ENCODE data around the gene RGSL1. TPM values are rescaled to one million over a fixed set of nuclear protein-coding genes. Genes with fewer than 3 reads are reported as not detected.

Gene RGSL1
- total RNA-seq, 1 donor, result not detected

GRCh38 chr1:182533896-182534295, 84.0 kb downstream of the RGSL1 start:
- Histone ChIP-seq H3K36me3 (ENCODE audit: insufficient read depth, low read length) (no peaks in the 10 kb centered on the region), H2AFZ (ENCODE audit: low read length) (no peak overlapping the region), H3K27me3 (ENCODE audit: insufficient read depth, low read length) (no peaks in the 10 kb centered on the region), H3K4me1 (ENCODE audit: insufficient read depth, low read length) (no peaks in the 10 kb centered on the region), H3K27ac (ENCODE audit: low read depth, low read length) (no peak overlapping the region), H4K20me1 (ENCODE audit: insufficient read depth, low read length) (no peaks in the 10 kb centered on the region), H3K4me3 (ENCODE audit: insufficient read depth, low read length) (no peak overlapping the region), H3K79me2 (ENCODE audit: insufficient read depth, low read length) (no peaks in the 10 kb centered on the region), H3K9me3 (ENCODE audit: low read depth, low read length) (no peaks in the 10 kb centered on the region), H3K4me2 (ENCODE audit: insufficient read depth, low read length) (no peak overlapping the region)
- DNase-seq (ENCODE audit: insufficient read length, low spot score, missing footprints), result no peak
- no peak for TF ChIP-seq CTCF (IDR thresholded peaks at IDR 0.05; ENCODE audit: extremely low read depth, low read depth, low read length)

- no peak overlapping the region for H3K4me2 ChIP-seq (ENCODE audit: insufficient read depth, low read length)
- H3K4me1 ChIP-seq (ENCODE audit: insufficient read depth, low read length), result no peaks in the 10 kb centered on the region
- no peaks in the 10 kb centered on the region for H3K36me3 ChIP-seq (ENCODE audit: insufficient read depth, low read length)
- no peaks in the 10 kb centered on the region for H3K79me2 ChIP-seq (ENCODE audit: insufficient read depth, low read length)
- H3K27ac ChIP-seq (ENCODE audit: low read depth, low read length), result no peak overlapping the region
- H3K9me3 ChIP-seq (ENCODE audit: low read depth, low read length), result peaks cover 2% of the 10 kb centered on the region
- H2AFZ ChIP-seq (ENCODE audit: low read length), result no peak overlapping the region
- H3K4me3 ChIP-seq (ENCODE audit: insufficient read depth, low read length), result no peak overlapping the region
- no peak for TF ChIP-seq CTCF (IDR thresholded peaks at IDR 0.05; ENCODE audit: extremely low read depth, low read depth, low read length)
- no peaks in the 10 kb centered on the region for H4K20me1 ChIP-seq (ENCODE audit: insufficient read depth, low read length)
- H3K27me3 ChIP-seq (ENCODE audit: insufficient read depth, low read length), result no peaks in the 10 kb centered on the region
- DNase-seq (ENCODE audit: insufficient read length, low spot score, missing footprints), result no peak
Measured at GRCh38 chr1:182549346-182549745, 99.4 kb downstream of the RGSL1 start.

GRCh38 chr1:182549811-182550210, 99.9 kb downstream of the RGSL1 start:
- peaks cover 2% of the 10 kb centered on the region for H3K9me3 ChIP-seq (ENCODE audit: low read depth, low read length)
- no peaks in the 10 kb centered on the region for H4K20me1 ChIP-seq (ENCODE audit: insufficient read depth, low read length)
- H2AFZ ChIP-seq (ENCODE audit: low read length), result no peak overlapping the region
- no peak overlapping the region for H3K4me2 ChIP-seq (ENCODE audit: insufficient read depth, low read length)
- TF ChIP-seq CTCF (IDR thresholded peaks at IDR 0.05; ENCODE audit: extremely low read depth, low read depth, low read length), result no peak
- H3K4me1 ChIP-seq (ENCODE audit: insufficient read depth, low read length), result no peaks in the 10 kb centered on the region
- H3K36me3 ChIP-seq (ENCODE audit: insufficient read depth, low read length), result no peaks in the 10 kb centered on the region
- H3K4me3 ChIP-seq (ENCODE audit: insufficient read depth, low read length), result no peak overlapping the region
- no peak overlapping the region for H3K27ac ChIP-seq (ENCODE audit: low read depth, low read length)
- no peaks in the 10 kb centered on the region for H3K79me2 ChIP-seq (ENCODE audit: insufficient read depth, low read length)
- no peaks in the 10 kb centered on the region for H3K27me3 ChIP-seq (ENCODE audit: insufficient read depth, low read length)
- DNase-seq (ENCODE audit: insufficient read length, low spot score, missing footprints), result no peak

- H4K20me1 ChIP-seq (ENCODE audit: insufficient read depth, low read length), result no peaks in the 10 kb centered on the region
- TF ChIP-seq CTCF (IDR thresholded peaks at IDR 0.05; ENCODE audit: extremely low read depth, low read depth, low read length), result no peak
Measured at GRCh38 chr1:182552527-182552926, 102.6 kb downstream of the RGSL1 start.

More at GRCh38 chr1:182552527-182552926, 102.6 kb downstream of the RGSL1 start:
- Histone ChIP-seq H3K4me1 (ENCODE audit: insufficient read depth, low read length) (no peaks in the 10 kb centered on the region), H3K4me3 (ENCODE audit: insufficient read depth, low read length) (no peak overlapping the region), H3K36me3 (ENCODE audit: insufficient read depth, low read length) (no peaks in the 10 kb centered on the region), H3K27me3 (ENCODE audit: insufficient read depth, low read length) (no peaks in the 10 kb centered on the region), H3K9me3 (ENCODE audit: low read depth, low read length) (peaks cover 2% of the 10 kb centered on the region), H2AFZ (ENCODE audit: low read length) (no peak overlapping the region), H3K79me2 (ENCODE audit: insufficient read depth, low read length) (no peaks in the 10 kb centered on the region), H3K27ac (ENCODE audit: low read depth, low read length) (no peak overlapping the region), H3K4me2 (ENCODE audit: insufficient read depth, low read length) (no peak overlapping the region)
- no peak for DNase-seq (ENCODE audit: insufficient read length, low spot score, missing footprints)

All from osteoblast (primary cell).